Adipose tissue (tissue), 3 donors: Measurements from ENCODE around the gene KPNA6. TPM values are rescaled to one million over a fixed set of nuclear protein-coding genes. Genes with fewer than 3 reads are reported as not detected.
"Not testable (repeated sequence)": the region's sequence is repeated elsewhere in the genome, so short reads cannot be mapped to it uniquely, and the experiment has no call there.

Experiments used
- H3K27ac ChIP-seq: one replicate; pipeline ENCODE4 v1.5.1; 2013; ENCODE audit warnings: low read depth, low read length
- WGBS, 3 donors: extraction: QIAGEN DNeasy Blood & Tissue Kit; methylation state at CpG; one replicate each; pipeline ENCODE4 v1.1.7; 2013; 5-methylcytosine and 5-hydroxymethylcytosine counted together
- polyA plus RNA-seq, 3 donors: library from polyadenylated mRNA; stranded (reverse); fragments of 200-250 nt; gene quantifications; one replicate each; pipeline ENCODE4 v1.2.3, GENCODE V29; 2013
- donor health status: healthy with polysubstance abuse.
- donor health status: Bipolar disorder and iron deficiency.
- donor health status: healthy.

KPNA6 gene
- polyA plus RNA-seq, 3 donors, result 5.9 to 11.4 (median 10.1) TPM

GRCh38 chr1:32094746-32095521 lies 12.9 kb upstream of the KPNA6 start:
- WGBS, 3 donors, result 73 to 95% (median 86%) methylated on average over 11 of the region's 11 CpGs
- no peak overlapping the region for H3K27ac ChIP-seq

- no peak overlapping the region for H3K27ac ChIP-seq
- 88 to 94% (median 92%) methylated on average over 4 of the region's 4 CpGs for WGBS, 3 donors
Observed at GRCh38 chr1:32099426-32099825, 8.4 kb upstream of the KPNA6 start.

DNA sequence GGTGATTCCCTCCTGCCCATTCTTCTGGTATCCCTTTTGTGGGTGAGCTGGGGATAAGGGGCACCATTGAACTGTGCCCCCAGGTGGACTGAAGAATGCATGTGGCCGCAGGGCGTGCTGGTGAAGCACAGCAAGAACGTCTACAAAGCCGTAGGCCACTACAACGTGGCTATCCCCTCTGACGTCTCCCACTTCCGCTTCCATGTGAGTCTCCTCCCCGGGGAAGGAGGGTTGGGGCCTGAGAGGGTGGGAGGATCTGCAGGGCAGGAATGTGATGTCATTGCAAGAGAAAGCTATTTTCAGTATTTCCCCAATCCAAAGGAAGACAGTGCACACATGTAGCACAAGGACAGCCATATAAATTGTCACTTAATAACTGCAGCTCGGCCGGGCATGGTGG lies 7.5 kb upstream of the KPNA6 start:
- H3K27ac ChIP-seq, result no peak overlapping the region
- 70 to 82% (median 79%) methylated on average over 10 of the region's 10 CpGs for whole genome bisulfite sequencing, 3 donors

DNA sequence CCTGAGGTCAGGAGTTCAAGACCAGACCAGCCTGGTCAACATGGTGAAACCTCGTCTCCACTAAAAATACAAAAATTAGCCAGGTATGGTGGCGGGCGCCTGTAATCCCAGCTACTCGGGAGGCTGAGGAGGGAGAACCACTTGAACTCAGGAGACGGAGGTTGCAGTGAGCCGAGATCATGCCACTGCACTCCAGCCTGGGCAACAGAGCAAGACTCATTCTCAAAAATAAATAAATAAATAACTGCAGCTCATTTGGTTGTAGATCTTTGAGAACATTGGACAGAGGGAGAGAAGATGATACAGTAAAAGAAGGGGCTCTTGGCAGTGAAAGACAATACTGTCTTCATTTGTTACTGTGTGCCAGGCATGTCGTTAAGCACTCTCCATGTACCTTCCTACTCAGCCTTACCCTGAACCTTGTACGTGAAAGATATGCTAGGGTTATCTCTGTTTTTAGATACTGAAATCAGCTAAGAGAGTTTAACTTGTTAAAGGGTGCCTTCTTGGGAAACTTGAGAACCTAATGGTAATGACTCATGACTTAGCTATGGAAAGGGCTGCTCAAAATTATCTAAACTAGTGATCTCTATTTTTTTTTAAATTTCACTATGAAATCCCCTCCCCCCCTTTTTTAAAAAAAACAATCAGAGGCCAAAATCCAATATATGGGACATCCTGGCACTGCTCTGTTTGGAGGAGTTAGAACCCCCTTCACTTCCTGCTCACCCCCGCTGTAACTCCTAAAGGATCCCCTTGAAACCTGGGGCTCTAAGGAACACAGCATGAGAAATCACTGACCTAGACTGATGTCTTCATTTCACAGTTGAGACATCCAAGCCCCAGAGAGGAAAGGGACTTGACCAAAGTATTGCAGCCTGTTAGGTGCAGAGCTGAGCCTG lies 6.8 kb upstream of the KPNA6 start:
- WGBS, 3 donors, result 85 to 91% (median 87%) methylated on average over 9 of the region's 9 CpGs
- H3K27ac ChIP-seq, result no peak overlapping the region

- H3K27ac ChIP-seq, result no peak overlapping the region
- 63 to 83% (median 80%) methylated on average over 4 of the region's 4 CpGs for WGBS, 3 donors
Observed at GRCh38 chr1:32104127-32104526, 3.7 kb upstream of the KPNA6 start.

- H3K27ac ChIP-seq, result no peak overlapping the region
- WGBS, 3 donors, result 90 to 96% (median 94%) methylated on average over 1 of the region's 1 CpG
Observed at GRCh38 chr1:32105338-32105737, 2.5 kb upstream of the KPNA6 start.

GRCh38 chr1:32106663-32107275 lies 1.1 kb upstream of the KPNA6 start:
- 82 to 86% (median 86%) methylated on average over 9 of the region's 9 CpGs for WGBS, 3 donors
- no peak overlapping the region for H3K27ac ChIP-seq

DNA sequence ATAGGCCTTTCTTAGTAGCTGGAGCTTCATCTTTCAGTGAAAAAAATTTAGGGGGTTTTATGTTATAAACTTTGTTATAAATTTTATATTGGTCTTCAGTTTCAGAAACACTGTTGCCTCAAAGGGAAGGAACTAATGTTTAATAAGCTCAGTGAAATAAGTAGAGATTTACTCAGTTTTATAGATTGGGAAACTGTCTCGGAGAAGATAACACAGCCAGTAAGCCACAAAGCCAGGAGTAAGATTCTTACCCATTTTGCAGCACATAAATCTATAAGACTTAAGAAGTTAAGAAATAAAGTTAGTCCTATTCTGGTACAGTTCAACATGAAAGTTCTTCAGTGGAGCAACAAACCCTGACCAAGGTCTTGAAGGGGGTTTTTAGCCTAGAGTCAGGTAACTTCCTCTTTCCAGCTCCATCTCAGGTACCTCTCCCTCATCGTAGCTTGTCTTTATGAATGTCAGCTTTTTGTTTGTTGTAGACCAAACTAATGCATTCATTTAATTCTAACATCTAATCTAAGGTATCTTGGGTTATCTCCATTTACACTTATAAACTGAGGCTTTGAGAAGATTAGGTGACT lies 3.3 kb downstream of the KPNA6 start:
- no peak overlapping the region for H3K27ac ChIP-seq
- WGBS, 3 donors, result 75 to 77% (median 76%) methylated on average over 2 of the region's 2 CpGs

DNA sequence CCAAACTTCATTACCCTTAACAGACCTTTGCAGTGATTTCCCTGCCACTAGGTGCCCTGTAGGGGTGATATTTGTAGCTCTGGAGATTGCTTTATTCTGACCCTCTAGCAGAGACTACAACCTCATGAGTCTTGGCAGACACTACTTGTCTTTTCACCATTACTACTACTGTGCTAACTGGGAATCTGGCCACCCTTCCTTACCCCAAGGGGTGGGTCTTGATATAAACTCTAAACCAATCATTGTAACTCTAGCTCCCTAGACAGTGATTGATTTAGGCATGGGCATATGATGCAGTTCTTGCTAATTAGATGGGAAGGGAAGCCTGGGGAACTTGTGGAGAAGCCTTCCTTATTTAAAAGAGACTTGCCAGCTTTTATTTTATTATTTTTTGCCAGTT lies 3.9 kb downstream of the KPNA6 start:
- H3K27ac ChIP-seq, result no peak overlapping the region

DNA sequence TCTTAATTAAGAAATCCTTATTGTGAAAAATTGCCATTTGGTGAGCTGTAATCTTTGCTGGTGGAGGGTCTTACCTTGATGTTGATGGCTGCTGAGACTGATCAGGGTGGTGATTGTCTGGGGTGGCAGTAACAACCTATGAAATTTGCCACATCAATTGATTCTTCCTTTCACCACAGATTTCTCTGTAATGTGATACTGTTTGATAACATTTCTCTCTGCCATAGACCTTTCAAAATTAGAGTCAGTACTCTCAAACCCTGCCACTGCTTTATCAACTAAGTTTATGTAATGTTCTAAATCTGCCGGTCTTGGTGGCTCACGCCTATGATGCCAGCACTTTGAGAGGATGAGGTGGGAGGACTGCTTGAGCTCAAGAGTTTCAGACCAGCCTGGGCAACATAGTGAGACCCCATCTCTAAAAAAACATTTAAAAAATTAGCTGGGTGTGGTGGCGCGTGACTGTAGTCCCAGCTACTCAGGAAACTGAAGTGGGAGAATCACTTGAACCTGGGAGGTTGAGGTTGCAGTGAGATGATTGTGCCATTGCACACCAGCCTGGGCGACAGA lies 5.0 kb downstream of the KPNA6 start:
- no peak overlapping the region for H3K27ac ChIP-seq
- WGBS, 3 donors, result 77 to 87% (median 80%) methylated on average over 5 of the region's 5 CpGs

DNA sequence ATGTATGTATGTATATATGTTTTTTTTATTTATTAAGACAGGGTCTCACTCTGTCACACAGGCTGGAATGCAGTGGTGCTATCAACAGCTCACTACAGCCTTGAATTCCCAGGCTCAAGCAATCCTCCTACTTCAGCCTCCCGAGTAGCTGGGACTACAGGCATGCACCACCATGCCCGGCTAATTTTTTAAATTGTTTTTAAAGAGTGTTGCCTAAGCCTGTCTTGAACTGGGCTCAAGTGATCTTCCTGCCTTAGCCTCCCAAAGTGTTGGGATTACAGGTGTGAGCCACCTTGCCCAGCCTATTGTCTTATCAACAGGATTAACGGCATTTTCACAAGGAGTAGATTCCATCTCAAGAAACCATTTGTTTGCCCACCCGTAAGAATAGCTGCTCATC lies 5.6 kb downstream of the KPNA6 start:
- 85 to 94% (median 94%) methylated on average over 4 of the region's 4 CpGs for WGBS, 3 donors
- not testable (repeated sequence) for H3K27ac ChIP-seq

DNA sequence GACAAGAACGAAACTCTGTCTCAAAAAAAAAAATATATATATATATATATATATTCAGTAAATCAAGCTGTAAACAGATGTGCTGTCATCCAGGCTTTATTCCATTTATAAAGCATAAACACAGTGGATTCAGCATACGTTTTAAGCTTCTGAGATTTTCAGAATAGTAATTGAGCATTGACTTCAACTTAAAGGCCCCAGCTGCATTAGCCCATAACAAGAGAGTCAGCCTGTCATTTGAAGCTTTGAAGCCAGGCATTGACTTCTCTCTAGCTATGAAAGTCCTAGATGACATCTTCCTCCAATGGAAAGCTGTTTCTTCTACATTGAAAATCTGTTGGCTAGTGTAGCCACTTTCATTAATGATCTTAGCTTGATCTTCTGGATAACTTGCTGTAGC lies 6.6 kb downstream of the KPNA6 start:
- WGBS, 3 donors, result 70 to 85% (median 75%) methylated on average over 2 of the region's 2 CpGs

DNA sequence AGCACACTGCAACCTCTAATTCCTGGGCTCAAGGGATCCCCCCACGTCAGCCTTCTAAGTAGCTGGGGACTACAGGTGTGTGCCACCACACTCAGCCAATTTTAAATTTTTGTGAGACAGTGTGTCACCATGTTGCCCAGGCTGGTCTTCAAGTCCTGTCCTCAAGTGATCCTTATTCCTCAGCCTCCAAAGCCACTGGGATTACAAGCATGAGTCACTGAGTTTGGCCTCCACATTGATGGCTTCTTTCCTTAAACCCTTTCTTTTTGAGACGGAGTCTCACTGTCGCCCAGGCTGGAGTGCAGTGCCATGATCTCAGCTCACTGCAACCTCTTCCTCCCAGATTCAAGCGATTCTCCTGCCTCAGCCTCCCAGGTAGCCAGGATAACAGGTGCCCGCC lies 7.6 kb downstream of the KPNA6 start:
- 87 to 97% (median 87%) methylated on average over 5 of the region's 5 CpGs for WGBS, 3 donors
- no peak overlapping the region for H3K27ac ChIP-seq

More for the DNA sequence above, 6.6 kb downstream of the KPNA6 start:
- H3K27ac ChIP-seq, result no peak overlapping the region

GRCh38 chr1:32116531-32116930 lies 8.7 kb downstream of the KPNA6 start:
- WGBS, 3 donors, result 79 to 90% (median 89%) methylated on average over 4 of the region's 4 CpGs
- no peak overlapping the region for H3K27ac ChIP-seq

- H3K27ac ChIP-seq, result no peak overlapping the region
- 39 to 71% (median 43%) methylated on average over 5 of the region's 5 CpGs for WGBS, 3 donors
Observed at GRCh38 chr1:32122151-32122550, 14.3 kb downstream of the KPNA6 start.

DNA sequence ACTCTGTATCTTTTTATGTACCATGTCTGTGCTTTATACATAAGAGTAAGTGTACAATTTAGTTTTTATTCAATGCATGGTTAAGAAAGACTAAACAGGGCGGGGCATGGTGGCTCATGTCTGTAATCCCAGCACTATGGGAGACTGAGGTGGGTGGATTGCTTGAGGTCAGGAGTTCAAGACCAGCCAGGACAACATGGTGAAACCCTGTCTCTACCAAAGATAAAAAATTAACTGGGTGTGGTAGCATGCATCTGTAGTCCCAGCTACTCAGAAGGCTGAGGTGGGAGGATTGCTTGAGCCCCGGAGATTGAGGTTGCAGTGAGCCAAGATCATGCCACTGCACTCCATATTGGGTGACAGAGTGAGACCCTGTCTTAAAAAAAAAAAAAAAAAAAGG lies 15.5 kb downstream of the KPNA6 start:
- not testable (repeated sequence) for H3K27ac ChIP-seq
- 84 to 86% (median 86%) methylated on average over 2 of the region's 2 CpGs for WGBS, 3 donors

- WGBS, 3 donors, result 82 to 91% (median 90%) methylated on average over 8 of the region's 8 CpGs
- no peak overlapping the region for H3K27ac ChIP-seq
Observed at GRCh38 chr1:32125313-32125712, 17.5 kb downstream of the KPNA6 start.

DNA sequence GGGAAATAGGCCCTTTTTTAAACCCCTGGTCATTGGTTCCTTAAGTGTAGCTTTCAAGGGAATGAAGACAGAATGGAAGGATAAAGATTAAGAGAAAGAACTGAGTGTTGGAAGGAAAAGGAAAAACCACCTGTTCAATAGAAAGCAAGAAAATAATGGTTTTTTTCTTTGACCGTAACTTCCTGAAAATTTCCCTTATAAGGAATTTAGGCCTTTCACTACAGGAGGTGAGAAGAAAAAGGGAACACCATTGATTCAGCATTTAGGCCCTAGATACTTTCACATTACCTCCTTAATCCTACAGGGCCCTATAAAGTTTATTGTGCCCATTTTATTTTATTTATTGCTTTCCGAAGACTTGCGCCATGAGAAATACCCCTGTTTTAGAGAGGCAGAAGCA lies 18.9 kb downstream of the KPNA6 start:
- WGBS, 3 donors, result 86 to 97% (median 89%) methylated on average over 3 of the region's 3 CpGs
- H3K27ac ChIP-seq, result no peak overlapping the region
